Parathyroid adenoma (tissue), 2 donors: ENCODE data around the gene LURAP1L.

Experiments
- H2AFZ ChIP-seq: fragments of 300-600 bp; sonication (generic); one replicate; pipeline ENCODE4 v1.7.0; 2017; ENCODE audit warnings: antibody characterized with exemption, mild to moderate bottlenecking
- H3K27ac ChIP-seq: fragments of 300-600 bp; sonication (generic); one replicate; pipeline ENCODE4 v1.7.0; 2017
- H3K27me3 ChIP-seq: fragments of 300-600 bp; sonication (generic); one replicate; pipeline ENCODE4 v1.7.0; 2017; ENCODE audit warnings: low read length; ENCODE audit not compliant: control insufficient read depth, insufficient read depth
- H3K36me3 ChIP-seq: fragments of 300-600 bp; sonication (generic); one replicate; pipeline ENCODE4 v1.7.0; 2017; ENCODE audit warnings: low read length; ENCODE audit not compliant: control insufficient read depth, insufficient read depth
- H3K4me1 ChIP-seq: fragments of 300-600 bp; sonication (generic); one replicate; pipeline ENCODE4 v1.7.0; 2017; ENCODE audit warnings: control low read depth
- H3K4me2 ChIP-seq: fragments of 300-600 bp; sonication (generic); one replicate; pipeline ENCODE4 v1.7.0; 2017; ENCODE audit warnings: low read length
- H3K4me3 ChIP-seq: fragments of 300-600 bp; sonication (generic); one replicate; pipeline ENCODE4 v1.7.0; 2017; ENCODE audit warnings: low read depth, low read length
- H3K79me2 ChIP-seq: fragments of 300-600 bp; sonication (generic); one replicate; pipeline ENCODE4 v1.7.0; 2017; ENCODE audit warnings: control low read depth
- H3K9ac ChIP-seq: fragments of 300-600 bp; sonication (generic); one replicate; pipeline ENCODE4 v1.7.0; 2017; ENCODE audit warnings: mild to moderate bottlenecking
- H3K9me3 ChIP-seq: fragments of 300-600 bp; sonication (generic); one replicate; pipeline ENCODE4 v1.7.0; 2017; ENCODE audit warnings: low read length; ENCODE audit not compliant: control insufficient read depth
- CTCF ChIP-seq: fragments of 300-600 bp; sonication (generic); IDR thresholded peaks from one replicate; pipeline ENCODE4 v1.7.0; 2017; ENCODE audit warnings: antibody characterized with exemption, mild to moderate bottlenecking
- donor health status: primary hyperparathyroidism.

The LURAP1L gene

GRCh38 chr9:12775679-12776512 lies 1.1 kb downstream of the LURAP1L start:
- H3K27ac ChIP-seq, result no peak overlapping the region

GRCh38 chr9:12776513-12777055 lies 1.8 kb downstream of the LURAP1L start:
- Histone ChIP-seq H3K4me1 (no peaks in the 10 kb centered on the region), H2AFZ (peak overlapping the region; percentile 73), H3K27ac (no peak overlapping the region), H3K79me2 (no peaks in the 10 kb centered on the region), H3K4me2 (peak overlapping the region; percentile 78), H3K9me3 (no peaks in the 10 kb centered on the region), H3K36me3 (no peaks in the 10 kb centered on the region), H3K4me3 (peak overlapping the region; percentile 63), H3K27me3 (no peaks in the 10 kb centered on the region), H3K9ac (no peak overlapping the region)
- no peak for TF ChIP-seq CTCF

More at GRCh38 chr9:12775679-12776512, 1.1 kb downstream of the LURAP1L start:
- Histone ChIP-seq H3K79me2 (no peaks in the 10 kb centered on the region), H3K9me3 (no peaks in the 10 kb centered on the region), H3K4me2 (peak overlapping the region; percentile 78), H2AFZ (peak overlapping the region; percentile 73), H3K9ac (no peak overlapping the region), H3K4me3 (peak overlapping the region; percentile 63), H3K36me3 (no peaks in the 10 kb centered on the region), H3K27me3 (no peaks in the 10 kb centered on the region), H3K4me1 (no peaks in the 10 kb centered on the region)
- no peak for TF ChIP-seq CTCF

DNA sequence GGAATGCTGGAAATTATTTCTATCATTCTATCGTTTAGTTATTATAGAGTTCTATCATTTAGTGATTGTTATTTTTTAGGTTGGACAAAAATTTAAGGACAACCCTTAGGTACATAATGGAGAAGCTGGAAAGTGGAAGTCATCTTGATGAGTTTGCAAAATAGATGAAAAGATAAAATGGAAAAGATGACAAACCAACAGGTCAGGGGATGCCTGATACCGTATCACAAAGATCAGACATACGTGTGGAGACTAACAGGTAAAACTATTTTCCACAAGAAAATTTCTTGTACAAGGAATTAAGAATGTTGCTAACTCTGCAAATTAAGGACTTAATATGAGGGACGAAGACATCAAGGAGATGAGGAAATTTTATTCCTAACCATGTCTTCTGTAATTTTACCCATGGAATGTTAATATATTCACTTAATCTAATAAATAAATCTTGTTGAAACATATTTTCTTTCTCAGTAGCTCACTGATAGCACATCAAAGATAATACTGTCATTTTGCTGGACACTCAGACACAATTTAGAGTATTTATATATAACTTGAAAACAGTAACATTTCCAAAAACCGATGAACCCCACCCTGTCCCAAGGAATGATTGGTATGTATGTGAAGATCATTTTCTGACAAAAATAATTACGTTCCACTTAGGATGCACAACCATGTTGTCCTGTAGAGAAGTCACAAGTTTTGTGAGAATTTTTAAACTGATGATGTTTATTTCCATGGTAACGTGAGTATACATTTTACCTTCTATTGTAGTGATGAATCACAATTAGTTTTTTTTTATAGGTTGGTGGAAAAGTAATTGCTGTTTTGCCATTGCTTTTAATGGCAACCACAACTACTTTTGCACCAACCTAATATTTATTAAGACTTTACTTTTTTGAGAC lies 2.6 kb downstream of the LURAP1L start:
- no peak overlapping the region for H3K9ac ChIP-seq
- no peak overlapping the region for H3K27ac ChIP-seq
- H2AFZ ChIP-seq, result no peak overlapping the region
- H3K27me3 ChIP-seq, result no peaks in the 10 kb centered on the region
- H3K4me2 ChIP-seq, result no peak overlapping the region
- no peaks in the 10 kb centered on the region for H3K36me3 ChIP-seq
- H3K79me2 ChIP-seq, result no peaks in the 10 kb centered on the region
- H3K4me3 ChIP-seq, result no peak overlapping the region
- H3K4me1 ChIP-seq, result no peaks in the 10 kb centered on the region
- no peak for TF ChIP-seq CTCF
- H3K9me3 ChIP-seq, result peaks cover 2% of the 10 kb centered on the region

- Histone ChIP-seq H3K9ac (no peak overlapping the region), H3K9me3 (peaks cover 4% of the 10 kb centered on the region), H3K4me1 (no peaks in the 10 kb centered on the region), H3K27ac (no peak overlapping the region), H3K36me3 (no peaks in the 10 kb centered on the region), H3K4me3 (no peak overlapping the region), H3K27me3 (no peaks in the 10 kb centered on the region), H3K79me2 (no peaks in the 10 kb centered on the region), H3K4me2 (no peak overlapping the region), H2AFZ (no peak overlapping the region)
- TF ChIP-seq CTCF, result no peak
Observed at GRCh38 chr9:12778389-12778788, 3.6 kb downstream of the LURAP1L start.
